ENCODE results near the gene CDC7.
"Not testable (repeated sequence)": the region's sequence is repeated elsewhere in the genome, so short reads cannot be mapped to it uniquely, and the experiment has no call there.

CDC7 gene

DNA sequence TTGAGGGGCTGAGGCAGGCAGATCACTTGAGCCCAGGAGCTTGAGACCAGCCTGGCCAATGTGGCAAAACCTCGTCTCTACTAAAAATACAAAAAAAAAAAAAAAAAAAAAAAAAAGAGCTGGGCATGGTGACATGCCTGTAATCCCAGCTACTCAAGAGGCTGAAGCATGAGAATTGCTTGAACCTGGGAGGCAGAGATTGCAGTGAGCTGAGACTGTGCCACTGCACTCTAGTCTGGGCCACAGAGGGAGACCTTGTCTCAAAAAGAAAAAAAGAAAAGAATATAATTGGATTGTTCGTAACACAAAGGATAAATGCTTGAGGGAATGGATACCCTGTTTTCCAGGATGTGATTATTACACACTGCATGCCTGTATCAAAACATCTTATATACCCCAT, 18.5 kb downstream of the CDC7 start:
- H3K4me1 ChIP-seq (ENCODE audit: control extremely low read depth in 1 of 4, control insufficient read depth in 4 of 4, insufficient read depth in 4 of 4, low read length in 3 of 4); H3K9me3 ChIP-seq (ENCODE audit: control extremely low read depth in 1 of 5, control insufficient read depth in 4 of 5, insufficient read depth in 2 of 5, low read depth in 1 of 5, low read length in 4 of 5); DNase-seq; H3K4me3 ChIP-seq (ENCODE audit: control insufficient read depth in 1 of 7, extremely low read depth in 1 of 7, insufficient read depth in 4 of 7, low read depth in 2 of 7, low read length in 6 of 7); POLR2A ChIA-PET; H3K27me3 ChIP-seq (replicated peaks in 2 of 5; ENCODE audit: control insufficient read depth in 4 of 5, insufficient read depth in 5 of 5, low read length in 4 of 5); H3K27ac ChIP-seq (ENCODE audit: insufficient read depth in 1 of 2, low read depth in 1 of 2, low read length in 2 of 2, poor library complexity in 1 of 2, severe bottlenecking in 2 of 2): not testable (repeated sequence)
- WGBS (ENCODE audit: insufficient coverage) = no CpG with 5 or more reads among the region's 2 CpGs
- H3K36me3 ChIP-seq (ENCODE audit: control insufficient read depth in 4 of 4, insufficient read depth in 4 of 4, low read length in 3 of 4) = peaks cover 9 to 38% (median 18%) of the 10 kb centered on the region in 4 experiments
- CTCF ChIA-PET = interaction anchor here (0.6 to 15.1 kb wide), 5 partner anchors 12 to 1154 kb away, joined by 3 to 179 read pairs (median 4); no protein-coding TSS in a partner anchor

DNA sequence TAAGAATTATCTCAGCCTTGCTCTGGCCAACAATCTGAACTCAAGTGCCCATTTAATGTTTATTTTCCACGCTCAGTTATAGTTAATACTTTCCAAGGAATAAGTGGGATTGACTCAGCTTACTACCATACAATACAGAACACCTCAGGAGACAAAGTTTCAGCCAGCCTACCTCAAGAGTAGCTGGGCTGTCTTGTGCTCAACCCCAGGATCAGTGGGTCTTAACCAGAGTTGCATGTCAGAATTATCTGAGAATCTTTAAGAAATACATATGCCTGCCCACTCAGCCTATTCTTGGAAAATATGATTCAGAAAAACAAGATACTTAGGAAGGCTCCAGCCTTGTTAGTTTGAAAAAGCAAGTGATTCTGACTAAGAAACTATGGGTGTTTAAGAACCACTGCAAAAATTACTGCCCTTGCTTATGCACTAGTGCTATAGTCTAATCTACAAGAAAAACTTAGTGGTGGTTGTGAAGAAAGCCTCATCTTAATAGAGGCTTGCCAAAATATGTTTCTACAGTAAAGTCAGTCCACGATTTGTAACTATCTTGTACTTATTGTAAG, 20.4 kb downstream of the CDC7 start:
- ChIA-PET CTCF (no interaction called here), POLR2A (no interaction called here)
- Histone ChIP-seq H3K27me3 (replicated peaks in 2 of 5; ENCODE audit: control insufficient read depth in 4 of 5, insufficient read depth in 5 of 5, low read length in 4 of 5) (no peaks in the 10 kb centered on the region), H3K27ac (ENCODE audit: insufficient read depth in 1 of 2, low read depth in 1 of 2, low read length in 2 of 2, poor library complexity in 1 of 2, severe bottlenecking in 2 of 2) (no peak overlapping the region), H3K36me3 (ENCODE audit: control insufficient read depth in 4 of 4, insufficient read depth in 4 of 4, low read length in 3 of 4) (peaks cover 5 to 26% (median 11%) of the 10 kb centered on the region in 4 experiments), H3K4me3 (ENCODE audit: control insufficient read depth in 1 of 7, extremely low read depth in 1 of 7, insufficient read depth in 4 of 7, low read depth in 2 of 7, low read length in 6 of 7) (no peak overlapping the region), H3K4me1 (ENCODE audit: control extremely low read depth in 1 of 4, control insufficient read depth in 4 of 4, insufficient read depth in 4 of 4, low read length in 3 of 4) (no peaks in the 10 kb centered on the region), H3K9me3 (ENCODE audit: control extremely low read depth in 1 of 5, control insufficient read depth in 4 of 5, insufficient read depth in 2 of 5, low read depth in 1 of 5, low read length in 4 of 5) (no peaks in the 10 kb centered on the region)
- no CpG with 5 or more reads among the region's 2 CpGs for WGBS (ENCODE audit: insufficient coverage)
- no peak for DNase-seq

DNA sequence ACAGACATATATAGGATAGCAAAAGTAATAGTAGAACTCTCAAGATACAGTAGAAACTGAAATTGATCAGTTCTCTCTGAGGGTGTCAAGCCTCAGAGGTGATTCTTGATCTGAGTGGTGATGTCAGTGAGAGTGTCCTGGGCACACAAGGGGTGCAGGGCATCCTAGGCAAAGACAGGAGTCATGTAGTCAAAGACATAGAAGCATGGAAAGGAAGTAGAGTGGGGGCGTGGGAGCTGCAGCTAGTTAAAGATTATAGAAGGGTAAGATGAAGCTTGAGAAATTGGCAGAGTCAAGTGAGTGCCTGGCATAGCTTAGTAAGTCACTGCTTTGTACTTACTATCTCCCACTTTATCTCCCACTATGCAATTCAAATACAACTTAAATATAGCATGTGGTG, 22.8 kb downstream of the CDC7 start:
- 100% methylated on average over 1 of the region's 1 CpG for WGBS (ENCODE audit: insufficient coverage)
- H3K9me3 ChIP-seq (ENCODE audit: control extremely low read depth in 1 of 5, control insufficient read depth in 4 of 5, insufficient read depth in 2 of 5, low read depth in 1 of 5, low read length in 4 of 5) = no peaks in the 10 kb centered on the region
- no peak overlapping the region for H3K27ac ChIP-seq (ENCODE audit: insufficient read depth in 1 of 2, low read depth in 1 of 2, low read length in 2 of 2, poor library complexity in 1 of 2, severe bottlenecking in 2 of 2)
- no peak overlapping the region for H3K4me3 ChIP-seq (ENCODE audit: control insufficient read depth in 1 of 7, extremely low read depth in 1 of 7, insufficient read depth in 4 of 7, low read depth in 2 of 7, low read length in 6 of 7)
- H3K4me1 ChIP-seq (ENCODE audit: control extremely low read depth in 1 of 4, control insufficient read depth in 4 of 4, insufficient read depth in 4 of 4, low read length in 3 of 4) = no peaks in the 10 kb centered on the region
- ChIA-PET CTCF (interaction anchor here (1.5 to 2.4 kb wide), 2 partner anchors 10 to 361 kb away, joined by 5 to 10 read pairs; no protein-coding TSS in a partner anchor), POLR2A (no interaction called here)
- DNase-seq = no peak
- no peaks in the 10 kb centered on the region for H3K27me3 ChIP-seq (replicated peaks in 2 of 5; ENCODE audit: control insufficient read depth in 4 of 5, insufficient read depth in 5 of 5, low read length in 4 of 5)
- H3K36me3 ChIP-seq (ENCODE audit: control insufficient read depth in 4 of 4, insufficient read depth in 4 of 4, low read length in 3 of 4) = peaks cover 2 to 19% (median 5%) of the 10 kb centered on the region in 4 experiments

DNA sequence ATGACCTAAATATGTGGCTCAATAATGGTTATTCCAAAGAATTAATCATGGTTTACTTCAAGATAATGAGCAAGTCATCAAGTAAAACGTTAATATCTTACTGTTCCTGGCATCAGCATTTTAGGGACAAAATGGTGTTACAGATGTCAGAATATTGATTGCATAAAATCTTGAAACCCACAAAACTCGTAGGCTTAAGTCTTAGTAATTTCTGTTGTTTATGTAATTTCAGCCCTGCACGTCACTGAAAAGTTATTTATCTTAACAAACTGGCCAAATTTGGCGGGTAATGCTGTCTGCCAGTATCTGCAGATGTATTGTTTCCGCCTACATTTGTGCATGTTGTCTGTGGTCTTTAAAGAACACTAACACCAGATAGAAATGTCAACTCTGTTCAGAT, 25.8 kb downstream of the CDC7 start:
- ChIA-PET POLR2A (no interaction called here), CTCF (interaction anchor here (0.8 to 1.5 kb wide), 3 partner anchors 10 to 543 kb away, joined by 3 to 5 read pairs (median 3); no protein-coding TSS in a partner anchor)
- Histone ChIP-seq H3K36me3 (ENCODE audit: control insufficient read depth in 4 of 4, insufficient read depth in 4 of 4, low read length in 3 of 4) (peaks cover 0 to 12% (median 3%) of the 10 kb centered on the region in 4 experiments), H3K27ac (ENCODE audit: insufficient read depth in 1 of 2, low read depth in 1 of 2, low read length in 2 of 2, poor library complexity in 1 of 2, severe bottlenecking in 2 of 2) (no peak overlapping the region), H3K27me3 (replicated peaks in 2 of 5; ENCODE audit: control insufficient read depth in 4 of 5, insufficient read depth in 5 of 5, low read length in 4 of 5) (no peaks in the 10 kb centered on the region), H3K4me3 (ENCODE audit: control insufficient read depth in 1 of 7, extremely low read depth in 1 of 7, insufficient read depth in 4 of 7, low read depth in 2 of 7, low read length in 6 of 7) (no peak overlapping the region), H3K9me3 (ENCODE audit: control extremely low read depth in 1 of 5, control insufficient read depth in 4 of 5, insufficient read depth in 2 of 5, low read depth in 1 of 5, low read length in 4 of 5) (no peaks in the 10 kb centered on the region), H3K4me1 (ENCODE audit: control extremely low read depth in 1 of 4, control insufficient read depth in 4 of 4, insufficient read depth in 4 of 4, low read length in 3 of 4) (no peaks in the 10 kb centered on the region)
- no peak for DNase-seq
- 96% methylated on average over 4 of the region's 5 CpGs for WGBS (ENCODE audit: insufficient coverage)

DNA sequence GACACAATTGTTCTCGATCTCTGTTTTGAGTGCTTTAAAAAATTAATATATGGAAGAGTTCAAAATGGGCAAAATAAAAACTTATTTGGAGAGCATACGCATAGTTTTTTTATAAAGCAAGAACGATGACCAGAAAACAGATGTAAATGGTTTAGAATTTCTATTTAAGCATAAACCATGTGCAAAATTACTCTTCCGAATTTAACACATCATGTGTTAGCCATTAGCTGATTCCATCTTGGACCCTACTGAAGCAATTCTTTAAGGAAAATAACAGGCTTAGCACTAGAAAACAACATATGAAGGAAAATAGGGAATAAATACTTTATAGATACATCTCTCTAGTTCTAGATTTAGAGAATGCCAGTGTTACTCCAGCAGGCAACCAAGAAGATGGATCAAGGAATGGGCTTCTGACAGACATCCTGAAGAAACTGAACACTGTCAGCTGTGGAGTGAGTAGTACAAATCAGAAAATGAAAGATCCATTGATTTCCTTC, 26.7 kb downstream of the CDC7 start:
- 100% methylated on average over 1 of the region's 4 CpGs for WGBS (ENCODE audit: insufficient coverage)
- no peak for DNase-seq
- no peaks in the 10 kb centered on the region for H3K4me1 ChIP-seq (ENCODE audit: control extremely low read depth in 1 of 4, control insufficient read depth in 4 of 4, insufficient read depth in 4 of 4, low read length in 3 of 4)
- no peak overlapping the region for H3K4me3 ChIP-seq (ENCODE audit: control insufficient read depth in 1 of 7, extremely low read depth in 1 of 7, insufficient read depth in 4 of 7, low read depth in 2 of 7, low read length in 6 of 7)
- H3K9me3 ChIP-seq (ENCODE audit: control extremely low read depth in 1 of 5, control insufficient read depth in 4 of 5, insufficient read depth in 2 of 5, low read depth in 1 of 5, low read length in 4 of 5) = no peaks in the 10 kb centered on the region
- CTCF ChIA-PET = no interaction called here
- POLR2A ChIA-PET = interaction anchor here (0.6 kb wide), 1 partner anchor 410 kb away, joined by 3 read pairs; no protein-coding TSS in a partner anchor
- H3K27me3 ChIP-seq (replicated peaks in 2 of 5; ENCODE audit: control insufficient read depth in 4 of 5, insufficient read depth in 5 of 5, low read length in 4 of 5) = no peaks in the 10 kb centered on the region
- no peak overlapping the region for H3K27ac ChIP-seq (ENCODE audit: insufficient read depth in 1 of 2, low read depth in 1 of 2, low read length in 2 of 2, poor library complexity in 1 of 2, severe bottlenecking in 2 of 2)
- H3K36me3 ChIP-seq (ENCODE audit: control insufficient read depth in 4 of 4, insufficient read depth in 4 of 4, low read length in 3 of 4) = peaks cover 0 to 12% (median 3%) of the 10 kb centered on the region in 4 experiments

DNA sequence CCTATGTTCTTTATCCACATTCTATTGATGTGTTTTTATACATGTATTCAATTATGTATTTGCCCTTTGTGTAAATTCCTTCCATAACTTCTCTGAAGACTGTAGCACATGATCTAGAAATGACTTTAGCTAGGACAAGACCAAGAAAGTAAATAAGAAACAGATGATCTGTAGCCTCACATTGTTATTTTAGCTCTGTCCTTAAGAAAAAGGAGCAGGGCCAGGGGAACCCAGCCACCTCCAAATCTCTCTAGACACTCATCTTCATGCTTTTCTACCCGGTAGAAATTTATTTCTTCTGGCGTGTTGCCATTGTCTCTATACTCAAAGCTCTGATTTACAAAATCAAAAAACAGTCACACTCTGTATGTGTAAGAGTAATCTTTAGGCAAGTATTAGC, 27.1 kb downstream of the CDC7 start:
- no peaks in the 10 kb centered on the region for H3K27me3 ChIP-seq (replicated peaks in 2 of 5; ENCODE audit: control insufficient read depth in 4 of 5, insufficient read depth in 5 of 5, low read length in 4 of 5)
- ChIA-PET POLR2A (interaction anchor here (0.6 kb wide), 1 partner anchor 410 kb away, joined by 3 read pairs; no protein-coding TSS in a partner anchor), CTCF (no interaction called here)
- H3K27ac ChIP-seq (ENCODE audit: insufficient read depth in 1 of 2, low read depth in 1 of 2, low read length in 2 of 2, poor library complexity in 1 of 2, severe bottlenecking in 2 of 2) = no peak overlapping the region
- DNase-seq = no peak
- peaks cover 0 to 12% (median 3%) of the 10 kb centered on the region in 4 experiments for H3K36me3 ChIP-seq (ENCODE audit: control insufficient read depth in 4 of 4, insufficient read depth in 4 of 4, low read length in 3 of 4)
- no peaks in the 10 kb centered on the region for H3K9me3 ChIP-seq (ENCODE audit: control extremely low read depth in 1 of 5, control insufficient read depth in 4 of 5, insufficient read depth in 2 of 5, low read depth in 1 of 5, low read length in 4 of 5)
- no CpG with 5 or more reads among the region's 2 CpGs for WGBS (ENCODE audit: insufficient coverage)
- H3K4me1 ChIP-seq (ENCODE audit: control extremely low read depth in 1 of 4, control insufficient read depth in 4 of 4, insufficient read depth in 4 of 4, low read length in 3 of 4) = no peaks in the 10 kb centered on the region
- no peak overlapping the region for H3K4me3 ChIP-seq (ENCODE audit: control insufficient read depth in 1 of 7, extremely low read depth in 1 of 7, insufficient read depth in 4 of 7, low read depth in 2 of 7, low read length in 6 of 7)

DNA sequence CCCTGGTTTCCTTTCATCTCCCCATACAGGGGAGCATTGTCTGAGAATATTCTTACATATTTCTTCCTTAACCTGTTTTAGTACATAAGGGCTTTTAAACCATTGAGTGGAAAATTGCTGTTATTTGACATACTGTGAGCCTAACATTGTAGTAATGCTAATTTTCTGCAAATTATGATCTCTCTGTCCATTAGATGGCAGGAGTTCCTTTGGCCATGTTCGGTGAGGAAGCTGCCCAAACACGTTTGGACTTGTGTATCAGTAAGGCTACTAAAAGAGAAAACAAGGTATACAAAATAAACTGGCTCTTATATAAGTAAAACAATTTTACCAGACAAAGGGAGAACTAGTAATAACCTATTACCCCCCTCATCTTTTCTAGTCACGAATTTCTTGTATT, 29.2 kb downstream of the CDC7 start:
- Histone ChIP-seq H3K4me1 (ENCODE audit: control extremely low read depth in 1 of 4, control insufficient read depth in 4 of 4, insufficient read depth in 4 of 4, low read length in 3 of 4) (no peaks in the 10 kb centered on the region), H3K4me3 (ENCODE audit: control insufficient read depth in 1 of 7, extremely low read depth in 1 of 7, insufficient read depth in 4 of 7, low read depth in 2 of 7, low read length in 6 of 7) (no peak overlapping the region), H3K27me3 (replicated peaks in 2 of 5; ENCODE audit: control insufficient read depth in 4 of 5, insufficient read depth in 5 of 5, low read length in 4 of 5) (no peaks in the 10 kb centered on the region), H3K27ac (ENCODE audit: insufficient read depth in 1 of 2, low read depth in 1 of 2, low read length in 2 of 2, poor library complexity in 1 of 2, severe bottlenecking in 2 of 2) (no peak overlapping the region), H3K36me3 (ENCODE audit: control insufficient read depth in 4 of 4, insufficient read depth in 4 of 4, low read length in 3 of 4) (peaks cover 0 to 3% (median 0%) of the 10 kb centered on the region in 4 experiments), H3K9me3 (ENCODE audit: control extremely low read depth in 1 of 5, control insufficient read depth in 4 of 5, insufficient read depth in 2 of 5, low read depth in 1 of 5, low read length in 4 of 5) (no peaks in the 10 kb centered on the region)
- CTCF ChIA-PET = interaction anchor here (1.1 to 1.4 kb wide), 2 partner anchors 28 to 398 kb away, joined by 3 to 4 read pairs; no protein-coding TSS in a partner anchor
- no peak for DNase-seq
- WGBS (ENCODE audit: insufficient coverage) = 91% methylated on average over 1 of the region's 3 CpGs
- POLR2A ChIA-PET = no interaction called here
